Neuronal stem cell (in vitro differentiated cells): ENCODE results near the gene CCDC157.

Experiments
- DNase-seq: peaks from one replicate; pipeline ENCODE4 v3.0.0-alpha.2; 2013; ENCODE audit warnings: low spot score
- H2AFZ ChIP-seq: one replicate; pipeline ENCODE4 v1.6.1; 2013; ENCODE audit warnings: mild to moderate bottlenecking, low read length, inconsistent platforms
- H2AK5ac ChIP-seq: 2 replicates; pipeline ENCODE4 v1.6.1; 2013; ENCODE audit warnings: low read depth, mild to moderate bottlenecking, inconsistent platforms, low read length, moderate library complexity, mixed read lengths
- H2BK120ac ChIP-seq: 2 replicates; pipeline ENCODE4 v1.6.1; 2013; ENCODE audit warnings: low read depth, mild to moderate bottlenecking, inconsistent platforms, low read length, moderate library complexity, mixed read lengths
- H2BK12ac ChIP-seq: one replicate; pipeline ENCODE4 v1.6.1; 2013; ENCODE audit warnings: low read length, inconsistent platforms
- H2BK15ac ChIP-seq: 2 replicates; pipeline ENCODE4 v1.6.1; 2013; ENCODE audit warnings: mild to moderate bottlenecking, low read length, inconsistent platforms, mixed read lengths
- H2BK5ac ChIP-seq: one replicate; pipeline ENCODE4 v1.6.1; 2013; ENCODE audit warnings: inconsistent platforms, mild to moderate bottlenecking, low read length, moderate library complexity
- H3K14ac ChIP-seq: one replicate; pipeline ENCODE4 v1.6.1; 2013; ENCODE audit warnings: low read length, inconsistent platforms
- H3K18ac ChIP-seq: 2 replicates; pipeline ENCODE4 v1.6.1; 2013; ENCODE audit warnings: low read length, inconsistent platforms
- H3K23ac ChIP-seq: 2 replicates; pipeline ENCODE4 v1.6.1; 2013; ENCODE audit warnings: low read depth, mild to moderate bottlenecking, mixed read lengths, low read length, inconsistent platforms; ENCODE audit not compliant: poor library complexity
- H3K27ac ChIP-seq: replicated peaks from 3 replicates; pipeline ENCODE4 v1.5.1; 2013; ENCODE audit warnings: low read length, inconsistent platforms
- H3K27me3 ChIP-seq, 3 experiments: 2 replicates each; pipeline ENCODE4 v1.6.1; 2013; ENCODE audit warnings: low read length in 3 of 3, mild to moderate bottlenecking in 2 of 3, inconsistent platforms in 1 of 3, low read depth in 1 of 3, mixed read lengths in 1 of 3, moderate library complexity in 1 of 3; ENCODE audit not compliant: control insufficient read depth in 3 of 3, insufficient read depth in 3 of 3
- H3K36me3 ChIP-seq, 2 donors: replicated peaks in 1 of 2; 2 replicates each; pipeline ENCODE4 v1.6.1; 2013; ENCODE audit warnings: low read length in 2 of 2; ENCODE audit not compliant: control insufficient read depth in 2 of 2, insufficient read depth in 2 of 2
- H3K4ac ChIP-seq: 2 replicates; pipeline ENCODE4 v1.6.1; 2013; ENCODE audit warnings: inconsistent platforms, mild to moderate bottlenecking, low read length, moderate library complexity
- H3K4me1 ChIP-seq, 2 donors: 1 replicate in 1 of 2; 2 replicates in 1 of 2; pipeline ENCODE4 v1.6.1; 2013; ENCODE audit warnings: low read length in 2 of 2, low read depth in 1 of 2; ENCODE audit not compliant: control insufficient read depth in 2 of 2, insufficient read depth in 1 of 2
- H3K4me2 ChIP-seq: one replicate; pipeline ENCODE4 v1.6.1; 2013; ENCODE audit warnings: mild to moderate bottlenecking, low read length, inconsistent platforms; ENCODE audit not compliant: insufficient read depth, poor library complexity, severe bottlenecking
- H3K4me3 ChIP-seq, 2 donors: 2 replicates each; pipeline ENCODE4 v1.5.1; 2013; ENCODE audit warnings: low read length in 2 of 2, mild to moderate bottlenecking in 2 of 2, inconsistent platforms in 1 of 2, moderate library complexity in 1 of 2
- H3K79me1 ChIP-seq: one replicate; pipeline ENCODE4 v1.6.1; 2013; ENCODE audit warnings: low read depth, mild to moderate bottlenecking, inconsistent platforms, low read length, moderate library complexity
- H3K9ac ChIP-seq: one replicate; pipeline ENCODE4 v1.6.1; 2013; ENCODE audit warnings: mild to moderate bottlenecking, low read depth, low read length, inconsistent platforms; ENCODE audit not compliant: poor library complexity
- H3K9me3 ChIP-seq, 2 donors: replicated peaks in 1 of 2; 2 replicates each; pipeline versions ENCODE3 to v1.6.1; 2013; ENCODE audit warnings: low read length in 2 of 2, mild to moderate bottlenecking in 2 of 2, inconsistent platforms in 1 of 2, low read depth in 1 of 2, mixed read lengths in 1 of 2, moderate library complexity in 1 of 2; ENCODE audit not compliant: control insufficient read depth in 2 of 2, insufficient read depth in 1 of 2
- H4K8ac ChIP-seq: one replicate; pipeline ENCODE4 v1.6.1; 2013; ENCODE audit warnings: low read depth, mild to moderate bottlenecking, inconsistent platforms, low read length, moderate library complexity
- H4K91ac ChIP-seq: one replicate; pipeline ENCODE4 v1.6.1; 2013; ENCODE audit warnings: low read length, low read depth, mild to moderate bottlenecking, inconsistent platforms; ENCODE audit not compliant: poor library complexity
- WGBS, 2 donors: extraction: QIAGEN DNeasy Blood & Tissue Kit; methylation state at CpG; one replicate each; pipeline ENCODE4 v1.1.7; 2013; ENCODE audit warnings: missing lambda C conversion rate in 2 of 2, mixed read lengths in 1 of 2; ENCODE audit not compliant: insufficient read length in 2 of 2, insufficient replicate concordance in 1 of 2; ENCODE audit errors: extremely low coverage in 2 of 2; 5-methylcytosine and 5-hydroxymethylcytosine counted together

CCDC157 gene

DNA sequence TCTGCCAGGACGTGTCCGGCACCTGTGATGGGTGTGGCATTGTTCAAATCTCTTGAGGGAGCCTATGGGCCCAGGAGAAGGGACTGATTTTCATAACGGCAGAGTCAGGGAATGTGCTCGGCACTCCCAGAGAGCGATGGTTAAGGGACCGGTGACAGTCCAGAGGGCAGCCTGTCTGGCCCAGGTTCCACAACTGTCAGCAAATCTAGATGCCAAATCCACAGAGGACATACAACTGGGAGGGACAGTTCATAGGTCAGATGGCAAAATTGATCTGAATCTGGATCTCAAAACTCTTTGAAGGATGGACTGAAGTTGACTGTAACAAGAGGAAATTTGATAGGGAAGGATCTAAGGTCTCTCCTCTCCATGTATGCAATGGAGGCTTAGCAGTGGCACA, 47.5 kb downstream of the CCDC157 start:
- H3K23ac ChIP-seq: no peak overlapping the region
- no peaks in the 10 kb centered on the region for H3K9me3 ChIP-seq
- no peak overlapping the region for H3K4ac ChIP-seq
- no peak overlapping the region for H3K4me2 ChIP-seq
- no peak overlapping the region for H3K18ac ChIP-seq
- H3K36me3 ChIP-seq: peaks cover 2 to 12% of the 10 kb centered on the region in 2 donors
- H3K14ac ChIP-seq: no peak overlapping the region
- H3K27me3 ChIP-seq: no peaks in the 10 kb centered on the region
- DNase-seq: no peak
- no peak overlapping the region for H2AFZ ChIP-seq
- no peak overlapping the region for H2BK12ac ChIP-seq
- H4K8ac ChIP-seq: no peak overlapping the region
- no peak overlapping the region for H4K91ac ChIP-seq
- no peak overlapping the region for H3K9ac ChIP-seq
- no peak overlapping the region for H2AK5ac ChIP-seq
- no peak overlapping the region for H2BK15ac ChIP-seq
- WGBS, 2 donors: no CpG with 5 or more reads among the region's 6 CpGs
- H3K27ac ChIP-seq: no peak overlapping the region
- no peak overlapping the region for H3K4me3 ChIP-seq
- no peak overlapping the region for H2BK120ac ChIP-seq
- no peak overlapping the region for H2BK5ac ChIP-seq
- no peaks in the 10 kb centered on the region for H3K79me1 ChIP-seq
- peaks cover 5 to 8% of the 10 kb centered on the region in 2 donors for H3K4me1 ChIP-seq

DNA sequence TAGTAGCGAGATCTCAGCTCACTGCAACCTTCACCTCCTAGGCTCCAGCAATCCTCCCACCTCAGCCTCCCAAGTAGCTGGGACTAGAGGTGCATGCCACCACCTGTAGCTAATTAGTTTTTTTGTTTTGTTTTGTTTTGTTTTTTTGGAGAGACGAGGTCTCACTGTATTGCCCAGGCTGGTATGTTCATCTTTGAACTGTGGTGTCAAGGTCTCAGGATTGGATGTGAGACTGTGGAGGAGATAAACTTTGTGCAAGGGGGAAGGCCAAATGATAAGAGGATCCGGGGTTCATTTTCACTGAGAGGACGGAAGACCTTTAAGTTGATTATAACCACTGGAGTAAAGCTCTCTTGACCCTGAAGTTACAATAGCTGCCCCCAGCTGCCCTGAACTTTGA, 48.9 kb downstream of the CCDC157 start:
- Histone ChIP-seq H2BK15ac (no peak overlapping the region), H3K27ac (no peak overlapping the region), H3K23ac (no peak overlapping the region), H2BK12ac (no peak overlapping the region), H3K79me1 (no peaks in the 10 kb centered on the region), H3K4me3 (no peak overlapping the region), H4K8ac (no peak overlapping the region), H3K9ac (no peak overlapping the region), H3K14ac (no peak overlapping the region), H4K91ac (no peak overlapping the region), H3K27me3 (no peaks in the 10 kb centered on the region), H3K4ac (no peak overlapping the region), H3K36me3 (peaks cover 2 to 15% of the 10 kb centered on the region in 2 donors), H2AK5ac (no peak overlapping the region), H3K4me2 (no peak overlapping the region), H3K18ac (no peak overlapping the region), H3K4me1 (peaks cover 5% of the 10 kb centered on the region in 2 donors), H2AFZ (no peak overlapping the region), H3K9me3 (no peaks in the 10 kb centered on the region), H2BK120ac (no peak overlapping the region), H2BK5ac (no peak overlapping the region)
- no CpG with 5 or more reads among the region's 4 CpGs for WGBS, 2 donors
- no peak for DNase-seq

DNA sequence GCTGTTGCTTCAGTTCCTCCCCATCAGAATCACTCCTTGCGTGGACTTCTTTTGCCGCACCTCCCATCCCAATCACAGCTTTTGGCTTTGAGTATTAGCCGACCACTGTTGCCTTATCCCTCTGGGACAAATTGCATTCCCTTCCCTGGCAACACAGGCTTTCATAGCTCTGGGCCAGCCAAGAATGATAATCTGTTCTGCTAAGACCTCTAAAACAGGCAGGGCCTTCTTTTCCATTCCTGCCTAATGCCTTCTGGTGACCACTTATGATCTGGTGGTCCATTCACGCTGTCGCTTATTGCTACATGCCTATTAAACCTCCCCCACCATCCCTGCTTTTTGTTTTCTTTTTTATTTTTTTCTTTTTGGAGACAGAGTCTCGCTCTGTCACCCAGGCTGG, 49.6 kb downstream of the CCDC157 start:
- no peak overlapping the region for H2BK15ac ChIP-seq
- H3K27ac ChIP-seq: no peak overlapping the region
- DNase-seq: no peak
- H3K18ac ChIP-seq: no peak overlapping the region
- no peak overlapping the region for H3K4me3 ChIP-seq
- H4K91ac ChIP-seq: no peak overlapping the region
- H3K9me3 ChIP-seq: no peaks in the 10 kb centered on the region
- H2BK120ac ChIP-seq: no peak overlapping the region
- H3K14ac ChIP-seq: no peak overlapping the region
- H3K4ac ChIP-seq: no peak overlapping the region
- H2AK5ac ChIP-seq: no peak overlapping the region
- no peaks in the 10 kb centered on the region for H3K27me3 ChIP-seq
- peaks cover 2 to 15% of the 10 kb centered on the region in 2 donors for H3K36me3 ChIP-seq
- H3K9ac ChIP-seq: no peak overlapping the region
- H2BK12ac ChIP-seq: no peak overlapping the region
- H2BK5ac ChIP-seq: no peak overlapping the region
- H3K4me1 ChIP-seq: peaks cover 5% of the 10 kb centered on the region in 2 donors
- H3K23ac ChIP-seq: no peak overlapping the region
- no peaks in the 10 kb centered on the region for H3K79me1 ChIP-seq
- no CpG with 5 or more reads among the region's 6 CpGs for WGBS, 2 donors
- H4K8ac ChIP-seq: no peak overlapping the region
- H2AFZ ChIP-seq: no peak overlapping the region
- no peak overlapping the region for H3K4me2 ChIP-seq

DNA sequence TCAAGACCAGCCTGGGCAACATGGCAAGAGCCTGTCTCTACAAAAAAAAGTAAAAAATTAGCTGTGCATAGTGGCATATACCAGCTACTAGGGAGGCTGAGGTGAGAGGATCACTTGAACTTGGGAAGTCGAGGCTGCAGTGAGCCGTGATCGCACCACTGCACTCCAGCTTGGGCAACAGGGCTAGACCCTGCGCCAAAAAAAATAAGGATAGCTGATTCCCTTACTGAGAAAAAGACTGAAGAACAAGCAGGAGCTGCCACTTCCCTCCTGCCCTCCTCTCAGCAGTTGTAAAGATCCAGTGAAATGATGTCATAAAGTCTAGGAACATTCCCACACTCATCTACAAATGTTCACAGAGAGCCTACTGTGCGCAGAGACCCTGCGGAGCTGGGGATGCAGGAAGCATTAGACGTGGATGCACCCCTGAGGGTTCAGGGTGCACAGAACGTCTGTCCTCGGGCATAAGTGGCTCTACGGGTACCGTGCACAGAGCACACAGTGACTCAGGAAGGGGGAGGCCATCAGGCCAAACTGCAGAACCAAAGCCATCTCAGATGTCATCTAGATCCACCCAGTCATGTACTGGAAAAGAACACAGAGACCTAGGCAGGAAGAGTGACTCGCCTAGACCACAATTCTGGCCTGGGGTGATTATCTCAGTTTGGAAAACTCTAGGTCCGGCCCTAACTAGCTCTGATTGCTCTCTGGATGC, 51.7 kb downstream of the CCDC157 start:
- H2BK120ac ChIP-seq: no peak overlapping the region
- no peak overlapping the region for H3K27ac ChIP-seq
- no peak for DNase-seq
- no peak overlapping the region for H2BK15ac ChIP-seq
- WGBS, 2 donors: no CpG with 5 or more reads among the region's 13 CpGs
- H3K79me1 ChIP-seq: no peaks in the 10 kb centered on the region
- H4K91ac ChIP-seq: no peak overlapping the region
- H2BK5ac ChIP-seq: no peak overlapping the region
- no peaks in the 10 kb centered on the region for H3K9me3 ChIP-seq
- no peak overlapping the region for H3K18ac ChIP-seq
- no peak overlapping the region for H3K4me2 ChIP-seq
- H3K4me1 ChIP-seq: peaks cover 0 to 2% of the 10 kb centered on the region in 2 donors
- no peaks in the 10 kb centered on the region for H3K27me3 ChIP-seq
- H3K14ac ChIP-seq: no peak overlapping the region
- no peak overlapping the region for H3K4ac ChIP-seq
- H3K36me3 ChIP-seq: peaks cover 2 to 20% of the 10 kb centered on the region in 2 donors
- H2AK5ac ChIP-seq: no peak overlapping the region
- H3K9ac ChIP-seq: no peak overlapping the region
- H2BK12ac ChIP-seq: no peak overlapping the region
- H3K4me3 ChIP-seq: no peak overlapping the region
- H4K8ac ChIP-seq: no peak overlapping the region
- no peak overlapping the region for H2AFZ ChIP-seq
- no peak overlapping the region for H3K23ac ChIP-seq
